IPS DF 19.7 (cell line): ENCODE data around the gene LGALS13.
"Not testable (repeated sequence)": the region's sequence is repeated elsewhere in the genome, so short reads cannot be mapped to it uniquely, and the experiment has no call there.

Source experiments
- DNase-seq: peaks from one replicate; pipeline ENCODE4 v3.0.0-alpha.2; 2013; ENCODE audit warnings: low read depth, low spot score

The LGALS13 gene

GRCh38 chr19:39617745-39618144 lies 15.4 kb downstream of the LGALS13 start:
- no peak for DNase-seq

- no peak for DNase-seq
Observed at GRCh38 chr19:39623946-39624345, 21.6 kb downstream of the LGALS13 start.

GRCh38 chr19:39627631-39628030 lies 25.3 kb downstream of the LGALS13 start:
- not testable (repeated sequence) for DNase-seq

GRCh38 chr19:39631178-39631577 lies 28.9 kb downstream of the LGALS13 start:
- no peak for DNase-seq

GRCh38 chr19:39631626-39632025 lies 29.3 kb downstream of the LGALS13 start:
- no peak for DNase-seq

- DNase-seq = no peak
Observed at GRCh38 chr19:39637891-39638290, 35.6 kb downstream of the LGALS13 start.

- no peak for DNase-seq
Observed at GRCh38 chr19:39641773-39642172, 39.4 kb downstream of the LGALS13 start.

GRCh38 chr19:39643591-39643990 lies 41.3 kb downstream of the LGALS13 start:
- DNase-seq = no peak

GRCh38 chr19:39645800-39646411 lies 43.6 kb downstream of the LGALS13 start:
- DNase-seq = no peak

- no peak for DNase-seq
Observed at GRCh38 chr19:39647918-39648317, 45.6 kb downstream of the LGALS13 start.

- no peak for DNase-seq
Observed at GRCh38 chr19:39655613-39656012, 53.3 kb downstream of the LGALS13 start, which contains the start of gene LGALS16. TSS of gene LGALS16 (plus strand) at chr19:39655913. CDS start at chr19:39655962, 49 bp downstream.
